HG02870 (cell line): ENCODE results near the gene FLT1.

ENCODE experiments used
- ATAC-seq: cut with Tn5 transposase; IDR thresholded peaks from one replicate; pipeline ENCODE4 v1.9.1; 2021; ENCODE audit warnings: mild to moderate bottlenecking, moderate library complexity; ENCODE audit not compliant: unreplicated experiment

Gene FLT1

GRCh38 chr13:28349907-28350654 is 144.8 kb downstream of the FLT1 start:
- no peak for ATAC-seq

GRCh38 chr13:28349371-28349770 is 145.6 kb downstream of the FLT1 start:
- ATAC-seq, result no peak

GRCh38 chr13:28347456-28348371 is 147.2 kb downstream of the FLT1 start:
- no peak for ATAC-seq

GRCh38 chr13:28346154-28346553 is 148.8 kb downstream of the FLT1 start:
- ATAC-seq, result no peak

GRCh38 chr13:28344163-28344562 is 150.8 kb downstream of the FLT1 start:
- no peak for ATAC-seq

GRCh38 chr13:28342251-28342650 is 152.7 kb downstream of the FLT1 start:
- no peak for ATAC-seq

- no peak for ATAC-seq
These were observed 154.6 kb downstream of the FLT1 start for GRCh38 chr13:28340272-28340793.

- ATAC-seq, result no peak
These were observed 155.5 kb downstream of the FLT1 start for GRCh38 chr13:28339419-28339818.

- no peak for ATAC-seq
These were observed 156.2 kb downstream of the FLT1 start for GRCh38 chr13:28338742-28339141.

- ATAC-seq, result no peak
These were observed 156.8 kb downstream of the FLT1 start for GRCh38 chr13:28338006-28338574.

GRCh38 chr13:28337166-28338005 is 157.5 kb downstream of the FLT1 start:
- ATAC-seq, result no peak

- no peak for ATAC-seq
These were observed 158.7 kb downstream of the FLT1 start for GRCh38 chr13:28336193-28336657.

GRCh38 chr13:28333204-28333881 is 161.6 kb downstream of the FLT1 start:
- ATAC-seq, result no peak

GRCh38 chr13:28329395-28330158 is 165.4 kb downstream of the FLT1 start:
- no peak for ATAC-seq

- no peak for ATAC-seq
These were observed 166.7 kb downstream of the FLT1 start for GRCh38 chr13:28328271-28328607.

- no peak for ATAC-seq
These were observed 167.3 kb downstream of the FLT1 start for GRCh38 chr13:28327373-28328270.

GRCh38 chr13:28326056-28326455 is 168.9 kb downstream of the FLT1 start:
- ATAC-seq, result no peak

- ATAC-seq, result no peak
These were observed 169.9 kb downstream of the FLT1 start for GRCh38 chr13:28325022-28325421.
